ENCODE results near the gene SNED1.
"Not testable (repeated sequence)": the region's sequence is repeated elsewhere in the genome, so short reads cannot be mapped to it uniquely, and the experiment has no call there.

The SNED1 gene

DNA sequence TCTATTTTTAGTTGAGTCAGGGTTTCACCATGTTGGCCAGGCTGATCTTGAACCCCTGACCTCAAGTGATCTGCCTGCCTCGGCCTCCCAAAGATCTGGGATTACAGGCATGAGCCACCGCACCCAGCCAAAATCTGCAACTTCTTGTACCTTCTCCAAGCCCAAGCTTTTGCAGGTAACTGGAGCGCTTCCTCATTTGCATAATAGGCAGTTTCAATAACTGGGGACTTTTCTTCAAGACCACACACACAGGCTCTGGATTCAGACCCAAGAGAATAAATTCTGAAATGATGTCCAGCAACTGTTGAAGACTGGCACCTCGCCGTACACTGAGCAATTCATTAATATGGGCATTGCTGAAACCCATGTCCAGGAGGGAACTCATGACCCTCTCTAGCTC is 100.8 kb downstream of the SNED1 start:
- H3K4me1 Mint-ChIP-seq (ENCODE audit: low read depth): peaks cover 79% of the 10 kb centered on the region

DNA sequence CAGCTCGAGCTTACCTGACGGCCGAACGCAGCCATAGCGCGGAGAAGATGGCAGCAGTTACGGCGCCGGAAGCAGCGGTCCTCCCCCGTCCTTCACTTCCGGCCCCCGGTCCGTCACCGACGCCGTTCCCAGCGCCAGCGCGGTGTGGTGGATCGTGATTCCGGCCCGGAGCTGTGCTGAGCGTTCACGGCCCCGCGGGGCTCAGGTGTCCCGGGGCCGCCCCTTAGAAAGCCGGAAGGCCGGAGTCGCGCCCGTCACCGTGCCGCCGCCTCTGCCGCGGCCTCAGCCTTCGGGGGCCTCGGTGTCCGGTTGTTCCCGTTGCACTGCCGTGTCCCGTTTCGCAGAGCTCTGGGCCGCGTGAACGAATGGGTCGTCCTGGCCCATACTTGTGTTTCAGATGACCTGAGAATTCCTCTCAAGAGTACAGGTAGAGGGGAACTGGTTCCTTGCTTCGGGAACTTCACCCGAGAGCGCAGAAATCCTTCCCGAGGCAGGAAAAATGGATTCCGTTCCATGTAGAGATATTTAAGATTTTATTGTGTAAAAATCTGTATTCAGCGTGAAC is 103.9 kb downstream of the SNED1 start, which contains the start of gene MTERF4:
Gene MTERF4 (minus strand): TSS at position 49 of the 565 bp plus-strand sequence. CDS start 14 bp downstream, at position 35.
- Mint-ChIP-seq H3K4me3 (peak within 1 kb of the TSS; percentile 97), H3K4me1 (ENCODE audit: low read depth) (peaks cover 77% of the 10 kb centered on the region), H3K36me3 (ENCODE audit: low read depth) (peaks cover 85% of the 10 kb centered on the region), H3K27me3 (no peaks in the 10 kb centered on the region), H3K9me3 (no peaks in the 10 kb centered on the region), H3K27ac (peak within 1 kb of the TSS; percentile 98)
- DNase-seq: peak; percentile 93

More for the DNA sequence above, 100.8 kb downstream of the SNED1 start:
- Mint-ChIP-seq H3K36me3 (ENCODE audit: low read depth) (peaks cover 90% of the 10 kb centered on the region), H3K27ac (peak overlapping the region; percentile 98), H3K27me3 (no peaks in the 10 kb centered on the region), H3K4me3 (peak overlapping the region; percentile 20), H3K9me3 (no peaks in the 10 kb centered on the region)
- no peak for DNase-seq

DNA sequence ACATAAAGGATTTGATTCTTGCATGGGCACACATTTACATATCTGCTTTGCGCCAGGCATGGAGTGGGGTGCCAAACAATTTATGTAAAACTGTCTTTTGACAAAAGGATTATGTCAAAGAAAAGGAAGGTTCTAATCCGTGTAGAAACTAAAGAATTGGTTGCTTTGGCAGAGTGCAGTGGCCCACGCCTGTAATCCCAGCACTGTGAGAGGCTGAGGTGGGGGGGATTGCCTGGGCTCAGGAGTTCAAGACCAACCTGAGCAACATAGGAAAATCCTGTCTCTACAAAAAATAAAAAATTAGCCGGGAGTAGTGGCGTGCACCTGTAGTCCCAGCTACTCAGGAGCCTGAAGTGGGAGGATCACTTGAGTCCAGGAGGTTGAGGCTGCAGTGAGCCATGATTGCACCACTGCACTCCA is 104.8 kb downstream of the SNED1 start:
- H3K4me1 Mint-ChIP-seq (ENCODE audit: low read depth): peaks cover 77% of the 10 kb centered on the region
- H3K9me3 Mint-ChIP-seq: no peaks in the 10 kb centered on the region
- peak overlapping the region; percentile 97 for H3K4me3 Mint-ChIP-seq
- no peak for DNase-seq
- H3K27ac Mint-ChIP-seq: peak overlapping the region; percentile 98
- H3K27me3 Mint-ChIP-seq: no peaks in the 10 kb centered on the region
- peaks cover 85% of the 10 kb centered on the region for H3K36me3 Mint-ChIP-seq (ENCODE audit: low read depth)

DNA sequence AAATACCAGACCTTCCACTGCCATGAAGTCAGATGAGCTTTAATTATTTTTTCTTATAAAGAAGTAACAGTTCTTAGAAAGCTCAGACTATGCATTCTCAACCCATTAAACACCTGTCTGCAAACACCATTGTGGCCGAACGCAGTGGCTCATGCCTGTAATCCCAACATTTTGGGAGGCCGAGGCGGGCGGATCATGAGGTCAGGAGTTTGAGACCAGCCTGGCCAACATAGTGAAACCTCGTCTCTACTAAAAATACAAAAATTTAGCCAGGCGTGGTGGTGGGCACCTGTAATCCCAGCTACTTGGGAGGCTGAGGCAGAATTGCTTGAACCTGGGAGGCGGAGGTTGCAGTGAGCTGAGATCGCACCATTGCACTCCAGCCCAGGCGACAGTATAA is 106.2 kb downstream of the SNED1 start:
- DNase-seq, H3K27me3 Mint-ChIP-seq, H3K9me3 Mint-ChIP-seq, H3K4me3 Mint-ChIP-seq: not testable (repeated sequence)
- peaks cover 76% of the 10 kb centered on the region for H3K4me1 Mint-ChIP-seq (ENCODE audit: low read depth)
- H3K36me3 Mint-ChIP-seq (ENCODE audit: low read depth): peaks cover 82% of the 10 kb centered on the region
- H3K27ac Mint-ChIP-seq: peak overlapping the region; percentile 98

DNA sequence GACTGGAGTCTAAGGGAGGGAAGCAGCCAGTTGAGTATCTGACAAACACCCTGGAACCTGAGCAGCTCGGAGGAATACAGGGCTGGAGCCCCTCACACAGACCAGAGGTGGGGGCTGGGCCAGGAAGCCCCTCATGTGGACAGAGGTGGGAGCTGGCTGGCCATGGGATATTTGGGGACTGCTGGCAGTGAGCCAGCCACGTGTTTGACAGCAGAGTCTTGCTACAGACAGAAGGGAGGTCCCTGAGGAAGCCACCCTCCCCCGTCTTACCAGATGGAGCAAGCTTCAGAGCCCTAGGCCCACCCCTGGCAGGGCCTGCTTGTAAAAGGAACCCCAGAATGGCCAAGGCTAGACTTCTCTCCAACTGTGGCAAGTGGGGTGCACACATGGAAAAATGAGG is 107.2 kb downstream of the SNED1 start:
- DNase-seq: no peak
- Mint-ChIP-seq H3K36me3 (ENCODE audit: low read depth) (peaks cover 81% of the 10 kb centered on the region), H3K9me3 (no peaks in the 10 kb centered on the region), H3K27me3 (no peaks in the 10 kb centered on the region), H3K4me1 (ENCODE audit: low read depth) (peaks cover 77% of the 10 kb centered on the region), H3K4me3 (no peak overlapping the region), H3K27ac (peak overlapping the region; percentile 98)

DNA sequence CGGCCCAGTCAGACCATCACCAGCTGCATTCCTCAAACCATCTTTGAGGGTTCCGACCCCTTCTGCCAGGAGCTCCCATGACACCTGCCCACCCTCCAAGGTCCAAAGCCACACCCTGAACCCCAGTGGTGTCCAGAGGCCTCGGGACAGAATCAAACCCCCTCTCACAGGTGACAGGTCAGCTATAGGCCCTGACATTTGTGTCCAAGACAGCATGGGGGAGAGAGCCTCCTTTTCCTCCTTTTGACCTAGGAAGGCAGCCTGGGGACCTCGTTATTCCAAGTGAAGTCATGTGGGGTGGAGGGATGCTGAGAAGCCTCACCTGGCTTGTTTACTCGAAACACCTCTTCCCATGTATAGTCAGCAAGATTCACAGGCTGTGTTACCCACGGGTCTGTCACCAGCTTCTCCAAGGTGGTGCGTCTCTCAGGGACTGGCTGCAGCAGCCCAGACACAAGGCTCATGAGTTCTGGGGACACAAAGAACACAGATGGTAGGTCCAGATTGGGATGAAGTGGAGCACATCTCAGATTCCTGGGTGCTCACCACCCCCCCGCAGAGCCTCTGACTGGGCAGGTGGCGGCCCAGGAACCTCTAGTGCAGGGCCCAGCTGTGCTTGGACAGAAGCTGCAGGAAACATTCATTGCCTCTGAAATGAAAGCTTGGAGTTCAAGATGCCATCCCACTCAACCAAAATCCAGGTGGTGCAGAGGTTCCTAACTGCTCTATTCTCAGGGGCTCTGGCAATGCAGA is 108.8 kb downstream of the SNED1 start:
- no peak overlapping the region for H3K4me3 Mint-ChIP-seq
- H3K4me1 Mint-ChIP-seq (ENCODE audit: low read depth): peaks cover 88% of the 10 kb centered on the region
- peak overlapping the region; percentile 93 for H3K27ac Mint-ChIP-seq
- no peak for DNase-seq
- no peaks in the 10 kb centered on the region for H3K9me3 Mint-ChIP-seq
- peaks cover 82% of the 10 kb centered on the region for H3K36me3 Mint-ChIP-seq (ENCODE audit: low read depth)
- no peaks in the 10 kb centered on the region for H3K27me3 Mint-ChIP-seq

DNA sequence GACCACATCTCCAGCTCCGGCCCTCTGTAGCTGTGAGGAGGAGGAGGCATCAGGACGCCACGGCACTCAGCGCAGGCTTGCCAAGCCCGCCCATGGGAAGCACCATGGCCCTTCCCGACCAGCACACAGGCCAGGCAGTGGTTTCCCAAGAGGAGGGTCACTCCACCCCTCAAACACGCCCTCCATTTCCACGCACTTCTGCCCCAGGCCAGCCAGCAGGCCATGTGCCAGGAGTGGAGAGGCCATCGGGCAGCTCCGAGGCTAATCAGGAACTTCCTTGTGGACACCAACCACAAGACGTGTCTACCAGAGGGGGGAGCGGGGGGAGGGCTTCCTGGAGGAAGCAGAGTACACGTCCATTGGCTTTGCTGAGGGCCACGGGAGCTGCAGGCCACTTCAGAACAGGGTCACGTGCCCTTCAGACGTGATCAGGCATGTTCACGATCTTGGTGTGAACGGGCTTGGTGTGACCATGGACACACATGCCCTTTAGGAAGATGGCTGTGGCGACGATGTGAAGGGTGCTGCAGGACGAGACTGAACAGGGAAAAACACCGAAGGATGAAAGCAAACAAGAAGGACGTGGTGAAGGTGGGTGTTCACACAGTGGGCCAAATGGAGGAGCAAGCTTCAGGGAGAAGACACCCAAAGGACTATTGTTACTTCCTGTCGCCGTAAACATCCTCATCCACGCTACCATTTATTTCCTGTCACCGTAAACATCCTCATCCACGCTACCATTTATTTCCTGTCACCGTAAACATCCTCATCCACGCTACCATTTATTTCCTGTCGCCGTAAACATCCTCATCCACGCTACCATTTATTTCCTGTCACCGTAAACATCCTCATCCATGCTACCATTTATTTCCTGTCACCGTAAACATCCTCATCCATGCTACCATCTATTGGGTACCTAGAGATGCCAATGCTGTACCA is 110.1 kb downstream of the SNED1 start:
- Mint-ChIP-seq H3K27me3 (no peaks in the 10 kb centered on the region), H3K9me3 (no peaks in the 10 kb centered on the region), H3K4me3 (peak overlapping the region; percentile 80), H3K27ac (peak overlapping the region; percentile 93), H3K4me1 (ENCODE audit: low read depth) (peaks cover 90% of the 10 kb centered on the region), H3K36me3 (ENCODE audit: low read depth) (peaks cover 79% of the 10 kb centered on the region)
- DNase-seq: peak; percentile 50

DNA sequence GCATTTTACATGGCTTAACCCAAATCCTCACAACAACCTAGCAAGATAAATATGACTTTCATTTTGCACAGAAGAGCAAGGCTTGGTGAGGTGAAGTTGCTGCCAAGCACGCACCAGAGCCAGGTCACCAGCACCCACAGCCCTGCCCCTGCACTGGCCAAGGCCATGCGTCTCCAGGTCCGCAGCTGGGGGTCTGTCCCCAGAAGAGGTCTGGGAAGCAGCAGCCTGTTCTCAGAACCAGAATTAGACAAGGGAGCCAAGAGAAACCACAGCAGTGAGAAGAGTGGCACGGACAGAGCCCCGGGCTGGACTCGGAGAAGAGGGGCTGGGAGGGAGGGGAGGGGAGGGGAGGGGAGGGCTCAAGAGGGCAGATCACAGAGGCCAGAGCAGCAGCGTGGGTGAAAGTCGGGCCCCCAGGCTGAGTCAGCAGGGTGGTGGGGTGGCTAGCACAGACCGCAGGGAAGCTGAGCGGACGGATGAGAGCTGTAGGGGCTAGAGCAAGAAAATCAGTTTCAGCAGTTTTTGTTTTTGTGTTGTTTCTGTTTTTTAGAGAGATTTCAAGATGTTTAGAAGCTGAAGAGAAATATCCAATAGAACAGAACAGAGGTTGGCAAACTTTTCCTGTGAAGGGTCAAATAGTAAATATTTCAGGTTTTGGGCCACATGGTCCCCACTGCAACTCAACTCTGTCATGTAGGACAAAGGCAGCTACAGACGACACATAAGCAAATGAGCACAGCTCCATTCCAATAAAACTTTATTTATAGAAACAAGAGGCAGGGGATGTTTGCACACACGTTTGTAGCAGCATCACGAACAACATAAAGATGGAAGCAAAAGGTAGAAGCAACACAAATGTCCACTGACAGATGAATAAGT is 111.0 kb downstream of the SNED1 start:
- H3K27me3 Mint-ChIP-seq: no peaks in the 10 kb centered on the region
- H3K36me3 Mint-ChIP-seq (ENCODE audit: low read depth): peaks cover 87% of the 10 kb centered on the region
- H3K27ac Mint-ChIP-seq: peak overlapping the region; percentile 93
- no peaks in the 10 kb centered on the region for H3K9me3 Mint-ChIP-seq
- H3K4me1 Mint-ChIP-seq (ENCODE audit: low read depth): peaks cover 82% of the 10 kb centered on the region
- peak; percentile 49 for DNase-seq
- H3K4me3 Mint-ChIP-seq: peak overlapping the region; percentile 80

DNA sequence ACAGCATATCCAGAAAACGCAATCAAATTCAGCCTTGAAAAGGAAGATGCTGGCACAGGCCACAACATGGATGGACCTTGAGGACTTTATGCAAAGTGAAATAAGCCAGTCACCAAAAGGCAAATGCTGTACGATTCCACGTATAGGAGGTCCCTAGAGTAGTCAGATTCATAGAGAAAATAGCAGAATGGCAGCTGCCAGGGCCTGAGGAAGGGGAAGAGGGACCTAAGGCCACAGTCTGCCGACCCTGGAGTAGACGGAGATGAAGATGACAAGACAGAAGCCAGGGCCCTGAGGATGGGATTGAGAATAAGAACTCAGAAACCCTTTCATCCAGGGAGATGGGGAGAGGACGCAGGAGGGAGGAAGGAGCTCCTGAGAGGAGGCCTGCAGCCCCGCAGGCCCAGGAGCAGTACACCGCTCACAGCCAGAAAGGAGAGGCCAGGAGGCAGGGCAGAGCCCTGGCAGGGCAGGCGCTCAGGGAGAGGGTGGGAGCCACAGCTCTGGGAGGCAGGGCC is 111.7 kb downstream of the SNED1 start:
- Mint-ChIP-seq H3K4me1 (ENCODE audit: low read depth) (peaks cover 80% of the 10 kb centered on the region), H3K4me3 (peak overlapping the region; percentile 80), H3K27ac (peak overlapping the region; percentile 93), H3K9me3 (no peaks in the 10 kb centered on the region), H3K27me3 (no peaks in the 10 kb centered on the region), H3K36me3 (ENCODE audit: low read depth) (peaks cover 90% of the 10 kb centered on the region)
- DNase-seq: peak; percentile 44

DNA sequence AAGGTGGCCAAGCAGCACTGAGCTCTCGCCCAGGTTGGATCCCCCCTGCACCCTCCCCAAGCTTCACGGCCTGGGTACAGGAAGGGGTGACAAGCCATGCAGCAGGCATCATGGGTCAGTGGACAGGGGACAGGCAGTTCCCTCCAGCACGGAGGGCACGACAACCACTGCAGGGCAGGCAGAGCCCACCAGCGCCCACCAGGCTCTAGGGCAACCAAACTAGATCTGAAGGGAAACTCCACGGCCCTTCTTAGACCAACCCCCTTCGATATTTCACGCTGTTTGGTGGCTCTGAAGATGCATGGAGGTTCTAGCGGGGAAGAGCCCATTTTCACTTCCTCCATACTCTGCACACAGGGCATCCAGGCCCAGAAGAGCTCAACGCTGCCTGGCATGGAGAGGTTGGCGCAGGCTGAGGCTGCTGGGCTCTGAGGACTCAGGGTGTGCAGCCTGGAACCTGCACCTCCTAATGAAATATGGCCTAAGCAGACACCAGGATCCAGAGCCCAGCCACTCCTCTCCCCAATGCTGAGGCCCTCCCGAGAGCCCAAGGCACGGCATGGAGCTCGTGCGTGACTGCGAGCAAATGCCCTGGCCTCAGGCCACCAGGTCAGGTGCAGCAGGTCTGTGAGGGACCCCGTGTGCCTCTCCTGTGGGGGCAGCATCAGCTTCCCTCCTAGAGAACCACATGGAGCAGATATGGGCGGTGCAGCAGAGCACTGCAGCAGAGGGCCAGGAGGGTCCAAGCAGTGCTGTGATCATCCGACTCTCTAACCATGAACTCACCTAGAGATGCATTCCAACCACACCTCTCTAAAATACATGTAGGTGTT is 112.4 kb downstream of the SNED1 start:
- Mint-ChIP-seq H3K27ac (peak overlapping the region; percentile 93), H3K4me3 (peak overlapping the region; percentile 80)

DNA sequence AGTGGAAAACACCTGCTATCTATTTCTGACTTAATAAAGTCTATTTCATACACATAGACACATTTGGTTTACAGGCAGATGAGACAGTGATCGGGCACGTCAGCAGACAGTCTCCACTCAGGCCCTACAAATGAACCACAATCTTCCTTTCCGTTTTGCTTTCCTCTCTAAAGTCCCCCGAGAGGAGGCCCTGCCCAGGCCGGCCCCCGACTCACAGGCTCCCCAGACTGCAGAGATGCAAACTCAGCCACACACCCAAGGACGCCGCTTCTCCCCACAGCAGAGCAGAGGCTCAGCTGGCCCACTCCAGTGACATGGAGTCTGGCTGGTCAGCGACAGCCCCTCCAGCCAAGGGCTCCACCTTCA is 113.0 kb downstream of the SNED1 start:
- H3K27ac Mint-ChIP-seq: peak overlapping the region; percentile 93
- H3K27me3 Mint-ChIP-seq: no peaks in the 10 kb centered on the region
- H3K4me3 Mint-ChIP-seq: peak overlapping the region; percentile 80
- H3K9me3 Mint-ChIP-seq: no peaks in the 10 kb centered on the region
- DNase-seq: peak; percentile 50
- H3K36me3 Mint-ChIP-seq (ENCODE audit: low read depth): peaks cover 90% of the 10 kb centered on the region
- peaks cover 67% of the 10 kb centered on the region for H3K4me1 Mint-ChIP-seq (ENCODE audit: low read depth)

More for the DNA sequence above, 112.4 kb downstream of the SNED1 start:
- DNase-seq: peak; percentile 44
- Mint-ChIP-seq H3K27me3 (no peaks in the 10 kb centered on the region), H3K36me3 (ENCODE audit: low read depth) (peaks cover 90% of the 10 kb centered on the region), H3K9me3 (no peaks in the 10 kb centered on the region), H3K4me1 (ENCODE audit: low read depth) (peaks cover 73% of the 10 kb centered on the region)

DNA sequence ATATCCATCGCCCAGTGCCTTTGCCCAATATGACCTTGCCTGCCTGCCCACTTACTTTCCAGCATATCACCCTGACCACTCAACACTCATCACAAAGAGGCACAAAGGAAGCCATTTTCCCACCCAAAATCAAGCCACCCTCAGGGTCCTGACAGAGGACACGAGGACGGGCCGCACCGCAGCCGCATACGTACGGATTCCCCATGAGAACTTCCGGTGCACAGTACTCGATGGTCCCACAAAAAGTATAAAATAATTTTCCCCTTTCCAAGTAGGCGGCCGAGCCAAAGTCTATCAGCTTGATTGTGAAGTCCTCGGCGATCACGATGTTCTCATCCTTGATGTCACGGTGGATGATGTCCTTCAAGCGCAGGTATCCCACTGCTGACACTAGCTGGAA is 113.6 kb downstream of the SNED1 start:
- Mint-ChIP-seq H3K4me3 (peak overlapping the region; percentile 80), H3K9me3 (no peaks in the 10 kb centered on the region), H3K27me3 (no peaks in the 10 kb centered on the region), H3K27ac (peak overlapping the region; percentile 93), H3K36me3 (ENCODE audit: low read depth) (peaks cover 90% of the 10 kb centered on the region), H3K4me1 (ENCODE audit: low read depth) (peaks cover 64% of the 10 kb centered on the region)
- no peak for DNase-seq

DNA sequence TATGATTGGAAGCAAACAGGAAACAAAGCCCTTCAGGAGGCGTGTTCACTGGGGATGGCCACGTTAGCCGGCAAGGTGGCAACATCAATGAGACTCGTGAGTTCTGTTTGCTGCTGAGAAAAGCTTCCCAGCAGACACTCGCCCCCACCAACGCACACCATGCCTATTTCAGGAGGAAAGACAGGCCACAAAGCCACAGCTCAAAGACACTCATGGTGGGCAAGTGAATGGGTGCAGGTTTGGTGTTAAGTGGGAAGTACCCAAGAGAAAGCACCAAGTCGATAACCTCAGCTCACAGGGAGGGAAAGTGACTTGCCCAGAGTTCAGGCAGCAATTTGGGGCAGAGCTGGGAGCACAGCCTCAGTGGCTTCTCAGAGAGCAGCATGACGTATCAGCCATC is 114.2 kb downstream of the SNED1 start:
- no peaks in the 10 kb centered on the region for H3K9me3 Mint-ChIP-seq
- peak; percentile 58 for DNase-seq
- peak overlapping the region; percentile 93 for H3K27ac Mint-ChIP-seq
- peak overlapping the region; percentile 80 for H3K4me3 Mint-ChIP-seq
- no peaks in the 10 kb centered on the region for H3K27me3 Mint-ChIP-seq
- H3K4me1 Mint-ChIP-seq (ENCODE audit: low read depth): peaks cover 58% of the 10 kb centered on the region
- peaks cover 90% of the 10 kb centered on the region for H3K36me3 Mint-ChIP-seq (ENCODE audit: low read depth)
